CD4-positive, alpha-beta memory T cell (primary cell): ENCODE results near the gene GMPR2. TPM values are rescaled to one million over a fixed set of nuclear protein-coding genes. Genes with fewer than 3 reads are reported as not detected.

Experiments used
- CTCF ChIA-PET: fragments of 350-600 bp; sonication (Branson Sonifier 250); formaldehyde crosslinking; loops from one replicate; lab custom pipeline; 2021; ENCODE audit warnings: inconsistent platforms; ENCODE audit not compliant: partially characterized antibody; lab: Charles Lee
- POLR2A ChIA-PET: fragments of 350-600 bp; sonication (Branson Sonifier 250); formaldehyde crosslinking; loops from one replicate; lab custom pipeline; 2021; ENCODE audit not compliant: partially characterized antibody; lab: Charles Lee
- DNase-seq, 5 donors: peaks; one replicate each; pipeline versions ENCODE4 v3.0.0 to v3.0.0-alpha.2; 2020 to 2022; ENCODE audit warnings: mixed read lengths in 1 of 5
- H3K27ac ChIP-seq: one replicate; pipeline ENCODE4 v1.7.0; 2013; ENCODE audit warnings: low read depth, low read length
- H3K27me3 ChIP-seq: 2 replicates; pipeline ENCODE4 v1.7.0; 2013; ENCODE audit warnings: mild to moderate bottlenecking, low read length, moderate library complexity; ENCODE audit not compliant: insufficient read depth
- H3K36me3 ChIP-seq: 2 replicates; pipeline ENCODE4 v1.7.0; 2013; ENCODE audit warnings: mild to moderate bottlenecking, low read length, moderate library complexity; ENCODE audit not compliant: insufficient read depth
- H3K4me1 ChIP-seq: 2 replicates; pipeline ENCODE4 v1.7.0; 2013; ENCODE audit warnings: mild to moderate bottlenecking, low read length, moderate library complexity; ENCODE audit not compliant: insufficient read depth
- H3K4me3 ChIP-seq, 2 donors: one replicate each; pipeline ENCODE4 v1.7.0; 2013; ENCODE audit warnings: low read length in 2 of 2, mild to moderate bottlenecking in 1 of 2
- H3K9me3 ChIP-seq, 2 donors: one replicate each; pipeline ENCODE4 v1.7.0; 2013; ENCODE audit warnings: low read length in 2 of 2, control low read depth in 1 of 2; ENCODE audit not compliant: control insufficient read depth in 1 of 2
- H3K27ac Mint-ChIP-seq, 7 donors: one replicate each; pipeline ENCODE4 v1.8.0; 2020 to 2021; ENCODE audit warnings: mixed read lengths in 7 of 7, mild to moderate bottlenecking in 6 of 7, inconsistent platforms in 3 of 7, moderate library complexity in 3 of 7
- H3K27me3 Mint-ChIP-seq, 2 donors: one replicate each; pipeline ENCODE4 v1.8.0; 2020 to 2021; ENCODE audit warnings: mixed read lengths in 2 of 2
- H3K36me3 Mint-ChIP-seq, 2 donors: one replicate each; pipeline ENCODE4 v1.8.0; 2020 to 2021; ENCODE audit warnings: mixed read lengths in 2 of 2, inconsistent platforms in 1 of 2, mild to moderate bottlenecking in 1 of 2
- H3K4me1 Mint-ChIP-seq, 4 donors: one replicate each; pipeline ENCODE4 v1.8.0; 2020 to 2021; ENCODE audit warnings: mixed read lengths in 4 of 4, mild to moderate bottlenecking in 1 of 4
- H3K4me3 Mint-ChIP-seq, 8 donors: one replicate each; pipeline ENCODE4 v1.8.0; 2020 to 2021; ENCODE audit warnings: mixed read lengths in 8 of 8, mild to moderate bottlenecking in 7 of 8, moderate library complexity in 6 of 8, inconsistent platforms in 3 of 8
- H3K9me3 Mint-ChIP-seq, 8 donors: one replicate each; pipeline ENCODE4 v1.8.0; 2020 to 2021; ENCODE audit warnings: mixed read lengths in 8 of 8, mild to moderate bottlenecking in 5 of 8, inconsistent platforms in 3 of 8, moderate library complexity in 1 of 8
- intact Hi-C: fragments of 100-400 bp; cut with micrococcal nuclease; formaldehyde crosslinking; loops from one replicate; pipeline ENCODE4 v1.15.1; 2023
- polyA plus RNA-seq, 2 donors: library from polyadenylated mRNA; unstranded; fragments of 300-500 nt; fragmentation: Illumina TruSeq; gene quantifications; one replicate each; pipeline ENCODE4 v1.2.3, GENCODE V29; 2021
- total RNA-seq, 2 experiments: library from RNA; stranded (reverse); gene quantifications; one replicate each; pipeline ENCODE4 v1.2.3, GENCODE V29; 2021

The GMPR2 gene
- total and polyA plus RNA-seq, 4 experiments from 2014 or later: 91.0 to 116 (median 99.3) TPM

DNA sequence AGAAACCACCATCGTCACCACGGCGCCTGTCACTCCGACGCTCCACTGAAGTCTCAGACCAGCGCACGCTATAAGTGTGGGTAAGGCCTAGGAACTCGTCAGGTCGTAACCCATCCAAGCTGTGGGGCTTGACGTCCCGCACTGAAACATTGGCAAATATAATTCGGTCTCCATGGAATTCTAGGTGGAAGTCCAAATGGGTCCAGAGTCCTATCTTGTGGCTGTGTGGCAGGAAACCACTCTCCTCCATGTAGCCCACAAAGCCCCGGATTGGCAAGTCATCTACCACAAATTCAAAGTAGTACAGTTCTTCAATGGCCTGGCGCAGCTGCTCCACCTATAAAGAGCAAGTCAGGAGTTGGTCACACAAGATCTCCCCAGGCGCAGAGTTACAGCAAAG is 39.8 kb upstream of the GMPR2 start:
- Histone ChIP-seq H3K36me3 (peaks cover 15% of the 10 kb centered on the region), H3K4me1 (peaks cover 43% of the 10 kb centered on the region), H3K27me3 (no peaks in the 10 kb centered on the region), H3K4me3 (no peak overlapping the region), H3K27ac (no peak overlapping the region), H3K9me3 (no peaks in the 10 kb centered on the region)
- Mint-ChIP-seq H3K36me3 (peaks cover 14 to 49% of the 10 kb centered on the region in 2 donors), H3K4me3 (peak overlapping the region in 5 of 8 donors; percentile 13 to 36 (median 25)), H3K9me3 (peaks cover 0 to 2% (median 0%) of the 10 kb centered on the region in 8 donors), H3K27me3 (no peaks in the 10 kb centered on the region), H3K4me1 (peaks cover 31 to 70% (median 54%) of the 10 kb centered on the region in 4 donors), H3K27ac (peak overlapping the region; percentile 25 to 94 (median 73))
- DNase-seq: no peak
- ChIA-PET CTCF (no interaction called here), POLR2A (interaction anchor here (3.8 to 4.3 kb wide), 2 partner anchors 19 to 56 kb away, joined by 26 to 107 read pairs; partner anchors contain the start of genes CHMP4A and PSME1)
- intact Hi-C loops: no loop called here

DNA sequence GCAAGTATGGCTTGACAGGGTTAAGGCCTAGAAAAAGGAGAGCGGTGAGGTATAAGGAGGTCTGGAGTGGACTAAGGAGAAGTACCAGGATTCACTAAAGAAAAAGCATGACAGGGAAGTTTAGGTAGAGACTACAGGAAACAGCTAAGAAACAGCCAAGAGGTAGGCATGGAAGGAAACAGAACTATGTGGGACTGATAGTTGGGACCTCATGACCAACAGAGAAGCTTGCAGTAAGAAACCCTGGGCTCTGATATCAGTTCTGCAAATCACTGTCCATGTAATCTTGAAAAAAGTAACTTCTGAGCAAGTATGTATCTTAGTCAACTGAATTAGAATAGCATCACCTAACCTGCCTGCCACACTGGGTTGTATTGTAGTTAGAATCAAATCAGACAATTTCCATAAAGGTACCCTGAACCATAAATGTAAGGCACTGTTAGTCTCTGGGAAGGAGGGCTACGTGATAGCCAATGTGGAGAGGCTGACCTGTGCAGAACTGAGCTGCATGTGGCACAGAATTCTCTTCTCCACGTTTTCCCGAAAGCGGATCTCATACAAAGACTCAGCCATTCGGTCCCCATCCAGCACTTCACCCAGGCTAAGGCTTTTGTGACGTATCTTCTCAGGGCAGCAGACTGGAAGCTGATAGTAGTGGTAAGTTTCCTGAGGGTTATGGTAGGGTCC is 38.4 kb upstream of the GMPR2 start:
- Histone ChIP-seq H3K4me3 (peak overlapping the region; percentile 87 to 90), H3K27ac (peak overlapping the region; percentile 98), H3K27me3 (no peaks in the 10 kb centered on the region), H3K4me1 (peaks cover 39% of the 10 kb centered on the region), H3K36me3 (peaks cover 15% of the 10 kb centered on the region), H3K9me3 (no peaks in the 10 kb centered on the region)
- peaks cover 0 to 2% (median 0%) of the 10 kb centered on the region in 8 donors for H3K9me3 Mint-ChIP-seq
- H3K27me3 Mint-ChIP-seq: no peaks in the 10 kb centered on the region
- peak overlapping the region; percentile 92 to 99 (median 97) for H3K27ac Mint-ChIP-seq
- peak overlapping the region; percentile 93 to 98 (median 94) for H3K4me3 Mint-ChIP-seq
- ChIA-PET POLR2A (interaction anchor here (1.3 to 4.3 kb wide), 18 partner anchors 18 to 248 kb away, joined by 3 to 107 read pairs (median 18); partner anchors contain the start of genes CBLN3, CHMP4A, DCAF11 and EMC9), CTCF (interaction anchor here (1.0 to 3.7 kb wide), 6 partner anchors 21 to 103 kb away, joined by 3 to 23 read pairs (median 8); partner anchors contain the start of genes CHMP4A, EMC9, IRF9 and MDP1)
- intact Hi-C loops: loop anchor here (2.0 kb wide), 1 partner anchor 76 kb away; the partner anchor contains the start of gene RABGGTA
- H3K36me3 Mint-ChIP-seq: peaks cover 20 to 44% of the 10 kb centered on the region in 2 donors
- DNase-seq: no peak
- H3K4me1 Mint-ChIP-seq: peaks cover 34 to 67% (median 54%) of the 10 kb centered on the region in 4 donors

DNA sequence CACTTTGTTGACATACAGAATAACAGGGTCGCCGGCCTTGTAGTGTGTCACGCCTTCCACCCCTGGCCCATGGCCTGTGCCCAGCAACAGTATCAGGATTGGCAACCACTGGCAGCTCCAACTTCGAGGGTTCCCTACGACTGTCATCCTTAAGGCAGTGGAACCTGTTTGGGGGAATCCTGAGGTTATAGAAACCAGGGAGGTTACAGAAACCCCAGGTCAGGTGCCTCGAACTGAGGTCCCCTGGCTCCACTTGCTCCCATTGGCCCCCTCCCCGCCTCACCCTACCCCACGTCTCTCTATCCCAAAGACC is 37.9 kb upstream of the GMPR2 start:
- peaks cover 19 to 44% of the 10 kb centered on the region in 2 donors for H3K36me3 Mint-ChIP-seq
- intact Hi-C loops: loop anchor here (1.0 to 2.0 kb wide), 4 partner anchors 18 to 76 kb away; partner anchors contain the start of genes CHMP4A, GMPR2, IRF9 and NEDD8
- H3K27me3 Mint-ChIP-seq: no peaks in the 10 kb centered on the region
- Histone ChIP-seq H3K27me3 (no peaks in the 10 kb centered on the region), H3K27ac (peak overlapping the region; percentile 98), H3K4me1 (peaks cover 37% of the 10 kb centered on the region), H3K9me3 (no peaks in the 10 kb centered on the region), H3K36me3 (peaks cover 15% of the 10 kb centered on the region), H3K4me3 (peak overlapping the region; percentile 87 to 90)
- POLR2A ChIA-PET: interaction anchor here (0.7 to 4.3 kb wide), 28 partner anchors 8 to 248 kb away, joined by 3 to 107 read pairs (median 11); partner anchors contain the start of genes CBLN3, CHMP4A, DCAF11 and EMC9
- H3K4me1 Mint-ChIP-seq: peaks cover 32 to 67% (median 53%) of the 10 kb centered on the region in 4 donors
- CTCF ChIA-PET: interaction anchor here (0.9 to 3.7 kb wide), 6 partner anchors 15 to 103 kb away, joined by 3 to 23 read pairs (median 8); partner anchors contain the start of genes CHMP4A, IRF9, MDP1 and TINF2
- H3K9me3 Mint-ChIP-seq: peaks cover 0 to 2% (median 0%) of the 10 kb centered on the region in 8 donors
- H3K27ac Mint-ChIP-seq: peak overlapping the region; percentile 92 to 99 (median 97)
- H3K4me3 Mint-ChIP-seq: peak overlapping the region; percentile 93 to 98 (median 94)
- DNase-seq: no peak

DNA sequence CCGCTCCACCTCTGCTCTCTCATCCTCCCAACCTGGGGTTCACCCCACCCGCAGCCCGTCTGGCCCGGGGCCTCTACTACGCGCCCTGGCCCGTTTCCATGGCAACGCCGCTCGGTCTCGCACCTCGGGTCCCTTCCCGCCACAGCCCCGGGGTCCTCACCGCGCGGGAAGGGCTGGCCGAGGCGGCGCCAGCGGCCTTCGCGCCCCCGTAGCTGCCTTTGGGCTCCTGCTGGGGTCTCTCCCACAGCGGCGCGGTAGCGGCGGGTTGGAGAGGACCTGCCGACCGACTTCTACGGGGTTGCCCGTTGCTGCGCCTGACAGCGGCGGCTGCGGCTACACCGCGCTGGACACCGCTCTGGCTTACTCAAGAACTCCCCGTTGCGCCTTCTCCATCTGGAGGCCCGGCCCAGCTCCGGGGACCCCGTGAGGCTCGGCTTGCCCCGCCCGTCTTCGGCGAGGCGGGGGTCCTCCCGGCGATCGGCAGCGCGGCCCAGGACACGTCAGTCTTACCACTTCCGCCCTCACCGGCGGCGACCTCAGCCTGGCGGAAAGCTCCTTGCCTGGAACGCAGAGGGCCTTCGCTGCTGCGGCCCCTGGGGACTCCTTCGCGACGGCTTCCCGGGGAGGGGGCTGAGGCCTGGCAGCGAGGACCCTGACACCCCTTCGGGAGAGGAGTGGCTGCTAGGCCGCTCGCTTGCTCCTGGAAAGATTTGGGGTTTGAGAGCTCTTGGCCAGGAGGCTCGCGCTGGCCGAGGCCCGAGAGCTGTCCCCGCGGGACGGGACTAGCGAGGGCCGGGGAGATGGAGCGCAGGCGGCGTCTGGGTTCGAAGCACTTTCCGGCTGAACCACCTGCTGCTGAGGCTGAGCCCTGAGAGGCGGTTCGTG is 37.3 kb upstream of the GMPR2 start, which contains the start of gene TM9SF1:
Gene TM9SF1 (minus strand): TSS at position 256 of the 885 bp plus-strand sequence. CDS start 422 bp downstream, outside the sequence.
- peak within 1 kb of the TSS; percentile 92 to 99 (median 98) for H3K27ac Mint-ChIP-seq
- intact Hi-C loops: loop anchor here (1.0 to 2.0 kb wide), 4 partner anchors 18 to 75 kb away; partner anchors contain the start of genes CHMP4A, GMPR2, IRF9 and NEDD8
- H3K36me3 Mint-ChIP-seq: peaks cover 19 to 42% of the 10 kb centered on the region in 2 donors
- peak; percentile 89 to 92 (median 92) for DNase-seq
- peaks cover 31 to 65% (median 48%) of the 10 kb centered on the region in 4 donors for H3K4me1 Mint-ChIP-seq
- Histone ChIP-seq H3K36me3 (peaks cover 15% of the 10 kb centered on the region), H3K27me3 (no peaks in the 10 kb centered on the region), H3K4me1 (peaks cover 37% of the 10 kb centered on the region), H3K4me3 (peak within 1 kb of the TSS; percentile 87 to 90), H3K27ac (peak within 1 kb of the TSS; percentile 98), H3K9me3 (no peaks in the 10 kb centered on the region)
- H3K27me3 Mint-ChIP-seq: no peaks in the 10 kb centered on the region
- ChIA-PET CTCF (interaction anchor here (0.7 to 3.7 kb wide), 10 partner anchors 14 to 247 kb away, joined by 3 to 23 read pairs (median 5); partner anchors contain the start of genes CHMP4A, CIDEB, IRF9 and MDP1), POLR2A (interaction anchor here (0.6 to 4.3 kb wide), 40 partner anchors 9 to 1625 kb away, joined by 3 to 107 read pairs (median 5); partner anchors contain the start of genes CBLN3, CHMP4A, DCAF11 and DHRS1)
- H3K9me3 Mint-ChIP-seq: peaks cover 0 to 2% (median 0%) of the 10 kb centered on the region in 8 donors
- peak within 1 kb of the TSS; percentile 93 to 98 (median 94) for H3K4me3 Mint-ChIP-seq

DNA sequence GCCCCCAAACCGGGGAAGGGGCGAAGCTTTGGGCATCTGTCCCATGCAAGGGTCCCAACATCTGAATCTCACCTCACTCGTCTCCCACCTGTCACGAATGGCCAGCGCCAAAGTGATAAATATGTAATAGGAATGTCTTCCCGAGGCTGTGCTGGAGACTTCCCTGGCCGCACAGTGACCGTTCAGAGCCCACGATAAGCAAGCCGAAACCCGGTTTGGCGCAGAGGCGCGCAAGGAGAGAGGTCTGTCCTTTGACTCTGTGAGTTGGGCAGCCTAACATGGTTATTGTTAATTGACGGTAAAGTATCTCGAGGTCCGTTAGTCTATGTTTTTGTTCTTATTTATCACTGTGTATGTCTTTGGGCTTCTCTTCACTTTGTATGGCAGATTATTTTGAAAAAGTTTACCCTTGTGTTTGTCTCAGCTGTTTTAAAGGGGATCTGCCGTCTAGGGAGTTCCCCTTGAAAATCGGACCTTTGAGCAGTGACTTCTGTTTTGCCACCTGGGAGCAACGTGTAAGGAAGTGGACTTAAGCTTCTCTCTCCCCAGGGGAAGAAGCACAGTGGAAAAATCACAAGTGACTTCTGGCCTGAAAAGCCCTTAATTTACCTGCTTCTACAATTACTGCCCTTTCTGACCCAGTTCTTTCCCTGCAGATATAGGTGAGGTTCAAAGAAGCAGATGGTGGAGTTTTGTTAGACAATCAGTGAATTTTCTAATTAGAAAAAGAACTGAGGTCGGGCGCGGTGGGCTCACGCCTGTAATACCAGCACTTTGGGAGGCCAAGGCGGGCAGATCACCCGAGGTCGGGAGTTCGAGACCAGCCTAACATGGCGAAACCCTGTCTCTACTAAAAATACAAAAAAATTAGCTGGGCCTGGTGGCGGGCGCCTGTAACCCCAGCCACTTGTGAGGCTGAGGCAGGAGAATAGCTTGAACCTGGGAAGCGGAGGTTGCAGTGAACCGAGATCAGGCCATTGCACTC is 36.4 kb upstream of the GMPR2 start:
- H3K36me3 ChIP-seq: peaks cover 15% of the 10 kb centered on the region
- Mint-ChIP-seq H3K4me1 (peaks cover 32 to 65% (median 49%) of the 10 kb centered on the region in 4 donors), H3K27ac (peak overlapping the region; percentile 92 to 99 (median 98)), H3K27me3 (no peaks in the 10 kb centered on the region), H3K9me3 (peaks cover 0 to 3% (median 0%) of the 10 kb centered on the region in 8 donors), H3K36me3 (peaks cover 21 to 41% of the 10 kb centered on the region in 2 donors), H3K4me3 (peak overlapping the region; percentile 93 to 98 (median 94))
- peak overlapping the region; percentile 98 for H3K27ac ChIP-seq
- no peaks in the 10 kb centered on the region for H3K9me3 ChIP-seq
- intact Hi-C loops: no loop called here
- H3K4me1 ChIP-seq: peaks cover 37% of the 10 kb centered on the region
- DNase-seq: no peak
- H3K27me3 ChIP-seq: no peaks in the 10 kb centered on the region
- H3K4me3 ChIP-seq: peak overlapping the region; percentile 87 to 90
- ChIA-PET CTCF (interaction anchor here (0.7 to 3.7 kb wide), 9 partner anchors 13 to 219 kb away, joined by 3 to 23 read pairs (median 5); partner anchors contain the start of genes CHMP4A, CIDEB, IRF9 and MDP1), POLR2A (interaction anchor here (0.6 to 4.3 kb wide), 36 partner anchors 10 to 1626 kb away, joined by 3 to 107 read pairs (median 6); partner anchors contain the start of genes CBLN3, CHMP4A, DCAF11 and DHRS1)
